Kidney capillary endothelial cell (primary cell): Measurements from ENCODE around the gene MMRN2.
"Not testable (repeated sequence)": the region's sequence is repeated elsewhere in the genome, so short reads cannot be mapped to it uniquely, and the experiment has no call there.

Source experiments
- DNase-seq: peaks from one replicate; pipeline ENCODE4 v3.0.0-alpha.2; 2018; ENCODE audit warnings: low spot score

Gene MMRN2

GRCh38 chr10:86957471-86958115 is at the start of gene MMRN2:
MMRN2 (minus strand) TSS chr10:86957615; CDS start chr10:86957541, 74 bp downstream.
- peak; percentile 63 for DNase-seq

- DNase-seq, result not testable (repeated sequence)
Observed at GRCh38 chr10:87007124-87007523, 49.7 kb upstream of the MMRN2 start.

- DNase-seq, result no peak
Observed at GRCh38 chr10:87000491-87000890, 43.1 kb upstream of the MMRN2 start.

- not testable (repeated sequence) for DNase-seq
Observed at GRCh38 chr10:86999802-87000403, 42.5 kb upstream of the MMRN2 start.

GRCh38 chr10:86992929-86993328 is 35.5 kb upstream of the MMRN2 start:
- DNase-seq, result no peak

GRCh38 chr10:86992456-86992855 is 35.0 kb upstream of the MMRN2 start:
- DNase-seq, result no peak

GRCh38 chr10:86991362-86991761 is 33.9 kb upstream of the MMRN2 start:
- DNase-seq, result not testable (repeated sequence)

GRCh38 chr10:86988520-86988919 is 31.1 kb upstream of the MMRN2 start:
- no peak for DNase-seq

DNA sequence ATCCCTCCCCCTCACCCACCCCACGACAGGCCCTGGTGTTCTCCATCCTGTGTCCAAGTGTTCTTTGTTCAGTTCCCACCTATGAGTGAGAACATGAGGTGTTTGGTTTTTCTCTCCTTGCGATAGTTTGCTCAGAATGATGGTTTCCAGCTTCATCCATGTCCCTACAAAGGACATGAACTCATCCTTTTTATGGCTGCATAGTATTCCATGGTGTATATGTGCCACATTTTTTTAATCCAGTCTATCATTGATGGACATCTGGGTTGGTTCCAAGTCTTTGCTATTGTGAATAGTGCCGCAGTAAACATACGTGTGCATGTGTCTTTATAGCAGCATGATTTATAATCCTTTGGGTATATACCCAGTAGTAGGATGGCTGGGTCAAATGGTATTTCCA is 27.1 kb upstream of the MMRN2 start:
- not testable (repeated sequence) for DNase-seq

- no peak for DNase-seq
Observed at GRCh38 chr10:86981716-86982115, 24.3 kb upstream of the MMRN2 start.

GRCh38 chr10:86981020-86981419 is 23.6 kb upstream of the MMRN2 start:
- DNase-seq, result not testable (repeated sequence)

DNA sequence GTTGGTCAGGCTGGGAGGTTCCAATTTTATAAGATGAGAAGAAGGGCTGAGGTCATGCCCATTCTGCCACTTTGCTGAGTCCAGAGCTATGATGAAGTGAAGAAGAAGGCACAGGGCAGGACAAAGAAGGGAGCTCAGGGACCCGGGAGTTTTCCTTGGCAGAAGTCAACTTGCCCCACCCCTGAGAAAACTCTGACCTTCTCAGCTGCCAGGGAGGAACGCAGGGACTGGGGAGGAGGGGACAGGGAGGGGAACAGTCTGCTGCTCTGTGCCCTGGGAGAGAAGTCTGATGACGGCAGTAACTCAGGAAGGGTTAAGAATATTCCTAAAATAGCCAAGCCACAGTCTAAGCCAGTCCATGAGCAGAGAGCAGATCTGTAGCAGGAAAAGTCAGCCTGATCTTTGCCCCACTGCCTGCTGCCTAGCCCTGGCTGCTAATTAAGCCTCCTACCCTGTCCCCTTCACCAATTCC is 22.6 kb upstream of the MMRN2 start:
- no peak for DNase-seq

DNA sequence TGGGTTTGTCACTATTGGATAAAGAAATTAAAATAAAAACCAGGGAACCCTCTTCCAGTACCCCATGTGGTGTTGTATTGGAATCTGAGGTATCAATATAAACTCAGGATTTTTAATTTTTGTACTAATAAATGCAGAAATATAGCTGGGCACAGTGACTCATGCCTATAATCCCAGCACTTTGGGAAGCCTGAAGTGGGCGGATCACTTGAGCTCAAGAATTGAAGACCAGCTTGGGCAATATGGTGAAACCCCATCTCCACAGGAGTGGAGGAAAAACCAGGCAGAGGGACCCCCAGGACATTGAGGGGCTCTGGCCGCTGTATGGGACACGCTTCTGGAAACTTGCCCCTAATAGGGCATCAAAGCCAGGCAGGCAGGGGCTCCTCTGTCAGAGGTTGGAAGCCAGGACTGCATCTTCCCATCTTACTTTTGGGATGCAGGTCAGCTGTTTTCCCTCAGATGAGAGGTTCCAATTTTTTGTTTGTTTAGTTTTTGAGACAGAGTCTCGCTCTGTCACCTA is 21.9 kb upstream of the MMRN2 start:
- no peak for DNase-seq

GRCh38 chr10:86978457-86978856 is 21.0 kb upstream of the MMRN2 start:
- DNase-seq, result not testable (repeated sequence)

GRCh38 chr10:86976362-86977056 is 19.1 kb upstream of the MMRN2 start:
- no peak for DNase-seq

GRCh38 chr10:86974484-86974883 is 17.1 kb upstream of the MMRN2 start:
- DNase-seq, result no peak

DNA sequence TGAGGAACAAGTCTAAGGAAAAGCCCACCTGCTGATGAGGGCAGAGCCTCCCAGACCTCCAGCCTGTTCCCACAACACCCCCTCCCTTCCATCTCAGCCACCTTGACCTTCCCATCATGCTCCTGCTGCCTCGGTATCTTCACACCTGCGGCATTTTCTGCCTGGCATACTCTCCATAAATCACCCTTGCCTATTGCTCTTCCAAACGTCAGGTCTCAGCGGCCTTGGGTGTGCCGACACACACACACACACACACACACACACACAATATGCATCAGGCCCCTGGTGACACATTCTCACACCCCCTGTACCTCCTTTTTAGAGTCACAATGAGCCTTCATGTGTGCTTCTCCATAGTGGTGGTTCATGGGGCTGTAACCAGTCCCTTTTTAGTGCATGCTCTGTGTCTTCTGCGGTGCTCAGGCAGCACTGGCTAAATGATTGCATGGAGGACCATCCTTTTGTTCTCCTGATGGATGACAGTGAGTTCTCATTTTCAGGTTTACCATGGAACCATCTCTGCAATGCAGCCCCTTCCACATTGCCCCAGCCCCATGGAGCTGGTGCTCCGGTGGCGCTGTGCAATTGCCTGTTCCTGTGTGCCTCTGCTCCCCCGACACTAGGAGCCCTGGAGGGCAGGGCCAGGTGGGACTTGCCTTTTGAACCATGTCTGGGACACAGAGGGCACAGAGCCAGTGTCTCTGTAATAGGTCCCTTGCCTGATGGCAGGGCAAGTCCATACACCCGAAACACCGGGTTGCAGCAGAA is 15.4 kb upstream of the MMRN2 start:
- DNase-seq, result no peak

DNA sequence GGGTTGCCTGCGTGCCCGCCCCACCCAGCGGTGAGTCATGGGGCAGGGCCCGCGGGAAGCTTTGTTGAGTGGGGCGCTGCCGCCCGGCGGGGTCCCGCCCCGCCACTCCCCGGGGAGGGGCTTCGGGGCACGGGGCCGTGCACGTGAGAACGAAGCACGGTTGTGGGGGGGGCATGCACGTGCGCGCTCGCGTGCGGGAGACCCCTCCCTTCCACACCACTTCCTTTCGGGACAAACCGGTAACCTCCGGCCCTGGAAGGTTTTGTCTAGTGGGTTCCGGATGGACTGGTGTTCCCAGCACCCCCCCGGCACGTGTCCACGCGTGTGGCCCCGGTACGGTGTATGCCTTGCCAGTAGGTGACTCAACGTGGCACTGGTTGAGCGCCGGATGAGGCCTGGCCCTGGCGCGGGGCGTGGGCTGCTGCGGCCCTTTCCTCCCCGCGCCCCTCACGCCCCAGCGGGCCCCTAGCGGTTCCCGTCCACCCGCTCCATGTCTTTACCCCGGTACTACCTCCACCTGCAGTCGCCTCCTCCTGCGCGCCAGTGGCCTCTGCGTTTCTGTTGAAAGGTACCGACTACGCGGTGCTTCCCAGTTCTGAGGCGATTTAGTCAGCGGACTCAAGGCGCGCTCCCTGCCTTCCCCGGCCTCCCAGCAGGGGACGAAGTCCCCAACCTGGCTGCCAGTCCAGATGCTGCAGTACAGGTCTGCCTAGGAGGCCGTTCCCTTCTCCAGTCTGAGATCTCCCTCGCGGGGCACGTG is 14.0 kb upstream of the MMRN2 start:
- DNase-seq, result peak; percentile 89

- no peak for DNase-seq
Observed at GRCh38 chr10:86970982-86971231, 13.5 kb upstream of the MMRN2 start.

DNA sequence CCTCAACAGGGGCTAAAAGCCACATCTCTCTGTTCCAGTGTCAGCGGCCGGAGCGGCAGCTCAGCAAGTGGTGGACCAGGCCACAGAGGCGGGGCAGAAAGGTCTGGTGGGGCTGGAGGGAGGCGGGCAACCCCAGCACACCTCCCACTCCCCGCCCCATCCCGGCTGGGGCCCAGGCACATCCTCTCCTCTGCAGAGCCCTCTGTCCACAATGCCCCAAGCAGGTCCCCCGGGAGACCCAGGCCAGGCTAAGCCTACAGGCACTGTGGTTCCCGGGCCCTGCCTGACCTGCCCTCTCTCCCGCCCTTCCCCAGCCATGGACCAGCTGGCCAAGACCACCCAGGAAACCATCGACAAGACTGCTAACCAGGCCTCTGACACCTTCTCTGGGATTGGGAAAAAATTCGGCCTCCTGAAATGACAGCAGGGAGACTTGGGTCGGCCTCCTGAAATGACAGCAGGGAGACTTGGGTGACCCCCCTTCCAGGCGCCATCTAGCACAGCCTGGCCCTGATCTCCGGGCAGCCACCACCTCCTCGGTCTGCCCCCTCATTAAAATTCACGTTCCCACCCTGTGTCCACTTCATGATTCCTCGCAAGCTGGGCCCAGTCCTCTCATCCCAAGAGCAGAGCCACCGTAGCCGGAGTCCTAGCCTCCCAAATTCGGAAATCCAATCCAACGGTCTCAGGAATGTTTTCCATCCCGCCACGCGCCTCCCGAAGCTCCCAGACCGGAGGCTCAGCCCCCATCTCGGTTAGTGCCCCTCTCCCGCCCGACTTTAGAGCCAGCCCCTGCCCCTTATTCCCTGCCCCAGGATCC is 13.0 kb upstream of the MMRN2 start:
- no peak for DNase-seq
